SU-DHL-6 (cell line): ENCODE data around the gene CACFD1.

ENCODE experiments used
- EZH2phosphoT487 ChIP-seq: fragments of 200-600 bp; sonication (generic), shearing (Covaris generic); conservative IDR thresholded peaks from 2 replicates; pipeline ENCODE4 v1.6.1; 2018; ENCODE audit warnings: mild to moderate bottlenecking, antibody characterized with exemption, low read length, moderate library complexity, mixed read lengths
- TF ChIP-seq, protein P1 (sequence below): fragments of 200-600 bp; sonication (generic); IDR thresholded peaks from one replicate; pipeline ENCODE4 v1.5.1; 2017; ENCODE audit warnings: antibody characterized with exemption, mild to moderate bottlenecking, low read length, moderate library complexity; ENCODE audit not compliant: insufficient read depth, poor library complexity, severe bottlenecking

DNA sequence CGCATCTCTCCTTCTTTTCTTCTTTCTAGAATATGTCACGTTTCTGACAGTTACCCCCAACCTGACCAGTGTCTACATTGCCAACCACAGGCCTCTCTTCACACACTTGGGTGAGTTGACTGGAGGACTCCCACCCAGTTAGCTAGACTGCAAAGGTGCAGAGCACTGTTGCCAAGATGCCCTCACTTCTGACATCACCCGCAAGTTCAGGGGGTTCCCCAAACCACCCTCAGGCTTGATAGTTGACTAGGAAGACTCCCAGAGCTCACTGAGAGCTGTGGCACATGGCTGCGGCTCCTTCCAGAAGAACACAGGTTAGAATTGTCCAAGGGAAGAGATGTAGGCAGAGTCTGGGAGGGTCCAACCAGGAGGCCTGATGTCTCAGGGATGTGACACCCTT lies 20.4 kb upstream of the CACFD1 start:
- TF ChIP-seq, protein P1, sequence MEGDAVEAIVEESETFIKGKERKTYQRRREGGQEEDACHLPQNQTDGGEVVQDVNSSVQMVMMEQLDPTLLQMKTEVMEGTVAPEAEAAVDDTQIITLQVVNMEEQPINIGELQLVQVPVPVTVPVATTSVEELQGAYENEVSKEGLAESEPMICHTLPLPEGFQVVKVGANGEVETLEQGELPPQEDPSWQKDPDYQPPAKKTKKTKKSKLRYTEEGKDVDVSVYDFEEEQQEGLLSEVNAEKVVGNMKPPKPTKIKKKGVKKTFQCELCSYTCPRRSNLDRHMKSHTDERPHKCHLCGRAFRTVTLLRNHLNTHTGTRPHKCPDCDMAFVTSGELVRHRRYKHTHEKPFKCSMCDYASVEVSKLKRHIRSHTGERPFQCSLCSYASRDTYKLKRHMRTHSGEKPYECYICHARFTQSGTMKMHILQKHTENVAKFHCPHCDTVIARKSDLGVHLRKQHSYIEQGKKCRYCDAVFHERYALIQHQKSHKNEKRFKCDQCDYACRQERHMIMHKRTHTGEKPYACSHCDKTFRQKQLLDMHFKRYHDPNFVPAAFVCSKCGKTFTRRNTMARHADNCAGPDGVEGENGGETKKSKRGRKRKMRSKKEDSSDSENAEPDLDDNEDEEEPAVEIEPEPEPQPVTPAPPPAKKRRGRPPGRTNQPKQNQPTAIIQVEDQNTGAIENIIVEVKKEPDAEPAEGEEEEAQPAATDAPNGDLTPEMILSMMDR: no peak
- no peak for TF ChIP-seq EZH2phosphoT487
